Ureter (tissue), 1 donor: ENCODE results near the gene OR1N1. TPM values are rescaled to one million over a fixed set of nuclear protein-coding genes. Genes with fewer than 3 reads are reported as not detected.

Source experiments
- total RNA-seq: library from RNA; stranded (reverse); gene quantifications from one replicate; pipeline ENCODE4 v1.2.4, GENCODE V29; 2023
- donor health status: DM: yes; HTN: yes; CAD: no.

OR1N1 gene
- total RNA-seq, 1 donor from 2014 or later, result not detected

Other genes with a start within 250 kb of the OR1N1 start
- 12.5 TPM for gene PTGS1, start 156.3 kb downstream of the OR1N1 start, total RNA-seq
- not detected for gene OR1J1, start 49.4 kb downstream of the OR1N1 start, total RNA-seq
- gene OR1J2, start 16.5 kb downstream of the OR1N1 start, total RNA-seq, result 0.42 TPM
- gene OR1J4, start 8.2 kb downstream of the OR1N1 start, total RNA-seq, result not detected
- not detected for gene OR1N2, start 25.8 kb upstream of the OR1N1 start, total RNA-seq
- gene OR1L8, start 56.1 kb upstream of the OR1N1 start, total RNA-seq, result not detected
- not detected for gene OR1Q1, start 87.4 kb upstream of the OR1N1 start, total RNA-seq
- 0.39 TPM for gene OR1B1, start 130.3 kb upstream of the OR1N1 start, total RNA-seq
- gene OR1L1, start 134.4 kb upstream of the OR1N1 start, total RNA-seq, result not detected
- not detected for gene OR1L3, start 147.8 kb upstream of the OR1N1 start, total RNA-seq
- gene OR1L4, start 196.7 kb upstream of the OR1N1 start, total RNA-seq, result not detected
- not detected for gene OR1L6, start 215.0 kb upstream of the OR1N1 start, total RNA-seq